Spinal cord (tissue), 10 donors: Measurements from ENCODE around the gene DCAF17. TPM values are rescaled to one million over a fixed set of nuclear protein-coding genes. Genes with fewer than 3 reads are reported as not detected.
A peak's percentile ranks its signal among the peaks of the same experiment; 100 is the strongest.

Experiments
- DNase-seq, 6 donors: peaks; one replicate each; pipeline versions ENCODE4 v3.0.0 to v3.0.0-alpha.2; 2013 to 2015; ENCODE audit warnings: low spot score in 6 of 6, low read depth in 4 of 6
- H3K27ac ChIP-seq: one replicate; pipeline ENCODE4 v1.5.1; 2013; ENCODE audit warnings: low read depth, low read length, control low read depth
- H3K27me3 ChIP-seq: one replicate; pipeline ENCODE4 v1.6.1; 2013; ENCODE audit warnings: low read length; ENCODE audit not compliant: control insufficient read depth, insufficient read depth
- H3K36me3 ChIP-seq: one replicate; pipeline ENCODE4 v1.6.1; 2013; ENCODE audit warnings: low read length; ENCODE audit not compliant: control insufficient read depth, insufficient read depth
- H3K4me1 ChIP-seq: one replicate; pipeline ENCODE4 v1.6.1; 2013; ENCODE audit warnings: low read length; ENCODE audit not compliant: control insufficient read depth, insufficient read depth
- H3K4me3 ChIP-seq: one replicate; pipeline ENCODE4 v1.5.1; 2013; ENCODE audit warnings: low read depth, low read length, control low read depth
- H3K9me3 ChIP-seq: one replicate; pipeline ENCODE4 v1.6.1; 2013; ENCODE audit warnings: low read length; ENCODE audit not compliant: control insufficient read depth, insufficient read depth
- WGBS: methylation state at CpG from one replicate; pipeline ENCODE4 v1.1.5; 2013; ENCODE audit warnings: missing lambda C conversion rate; ENCODE audit not compliant: insufficient coverage; 5-methylcytosine and 5-hydroxymethylcytosine counted together
- polyA plus RNA-seq, 2 donors: library from polyadenylated mRNA; unstranded; fragments of 120-200 nt; gene quantifications; one replicate each; pipeline ENCODE4 v1.2.1, GENCODE V29; 2013; ENCODE audit not compliant: insufficient read length in 2 of 2
- total RNA-seq, 2 donors: library from RNA; depleted of rRNA in 1 of 2; stranded (reverse); fragments of 120-200 nt in 1 of 2; fragments of >200 nt in 1 of 2; gene quantifications; one replicate each; pipeline versions ENCODE4 v1.2.3 to v1.2.4, GENCODE V29; 2013 to 2014
- donor health status: healthy.

Gene DCAF17
- total and polyA plus RNA-seq, 4 donors = 19.7 to 55.6 (median 26.8) TPM

DNA sequence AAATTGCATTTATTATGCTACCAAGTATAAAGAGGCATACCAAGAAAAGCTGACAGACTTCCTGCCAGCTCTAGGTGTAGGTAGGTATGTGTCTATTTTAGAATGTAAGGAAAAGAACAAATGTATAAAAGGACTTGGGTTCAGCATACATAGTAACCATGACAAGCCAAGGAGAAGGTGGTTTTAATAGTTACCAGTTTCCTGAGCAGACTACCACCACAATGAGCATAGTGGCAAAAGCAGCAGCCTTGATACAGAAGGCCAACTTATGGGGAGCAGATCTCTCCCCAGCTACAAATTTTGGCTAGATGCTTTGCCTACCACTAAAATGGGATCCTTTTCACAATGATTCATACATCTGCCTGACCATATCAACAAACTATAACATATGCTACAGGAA lies 34.7 kb upstream of the DCAF17 start:
- Histone ChIP-seq H3K4me3 (no peak overlapping the region), H3K27me3 (no peaks in the 10 kb centered on the region), H3K9me3 (peaks cover 10% of the 10 kb centered on the region)

DNA sequence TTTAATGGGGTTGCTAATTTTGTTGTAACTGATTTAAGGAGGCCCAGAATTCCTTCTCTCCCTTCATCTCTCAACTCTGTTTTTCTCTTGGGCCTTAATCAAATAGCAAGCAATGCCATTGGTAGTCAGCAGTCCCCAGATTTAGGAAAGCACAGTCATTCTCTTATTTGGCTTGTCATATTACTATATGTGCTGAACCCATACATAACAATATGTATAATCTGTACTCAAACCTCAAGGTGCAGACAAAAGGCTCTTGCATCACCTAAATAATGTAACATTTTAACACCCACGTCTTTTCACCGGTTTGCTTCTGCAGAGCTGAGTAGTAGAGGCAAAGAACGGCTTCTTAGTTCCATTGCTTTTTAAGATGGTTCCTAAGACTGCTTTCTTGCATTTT lies 33.6 kb upstream of the DCAF17 start:
- H3K27ac ChIP-seq = no peak overlapping the region
- DNase-seq = no peak
- no peak overlapping the region for H3K4me3 ChIP-seq
- no peaks in the 10 kb centered on the region for H3K27me3 ChIP-seq
- H3K36me3 ChIP-seq = no peaks in the 10 kb centered on the region
- no peaks in the 10 kb centered on the region for H3K4me1 ChIP-seq
- WGBS = no CpG with 5 or more reads among the region's 3 CpGs
- H3K9me3 ChIP-seq = peaks cover 10% of the 10 kb centered on the region

More for the DNA sequence above, 34.7 kb upstream of the DCAF17 start:
- no peak for DNase-seq
- H3K4me1 ChIP-seq = no peaks in the 10 kb centered on the region
- H3K27ac ChIP-seq = no peak overlapping the region
- H3K36me3 ChIP-seq = no peaks in the 10 kb centered on the region

DNA sequence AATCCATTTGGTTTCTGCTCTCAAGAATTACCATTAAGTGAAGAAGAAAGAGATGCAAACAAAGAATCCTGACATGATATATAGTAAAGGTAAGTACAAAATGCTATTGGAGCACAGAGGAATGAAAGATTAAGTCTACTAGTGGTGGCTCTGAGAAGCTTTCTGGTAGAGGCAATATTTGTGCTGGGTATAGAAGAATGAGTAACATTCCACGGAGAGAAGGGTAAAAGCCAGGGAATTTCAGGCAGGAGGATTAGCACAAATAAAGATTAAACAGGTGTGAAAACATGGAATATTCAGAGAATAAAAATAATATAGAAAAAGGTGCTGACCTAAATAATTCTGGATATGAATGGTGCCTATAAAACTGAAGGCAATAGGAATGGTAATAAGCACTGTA lies 32.1 kb upstream of the DCAF17 start:
- Histone ChIP-seq H3K27me3 (no peaks in the 10 kb centered on the region), H3K4me3 (no peak overlapping the region), H3K27ac (no peak overlapping the region), H3K36me3 (no peaks in the 10 kb centered on the region), H3K4me1 (no peaks in the 10 kb centered on the region), H3K9me3 (peaks cover 10% of the 10 kb centered on the region)
- DNase-seq = no peak
- 100% methylated on average over 1 of the region's 1 CpG for WGBS

DNA sequence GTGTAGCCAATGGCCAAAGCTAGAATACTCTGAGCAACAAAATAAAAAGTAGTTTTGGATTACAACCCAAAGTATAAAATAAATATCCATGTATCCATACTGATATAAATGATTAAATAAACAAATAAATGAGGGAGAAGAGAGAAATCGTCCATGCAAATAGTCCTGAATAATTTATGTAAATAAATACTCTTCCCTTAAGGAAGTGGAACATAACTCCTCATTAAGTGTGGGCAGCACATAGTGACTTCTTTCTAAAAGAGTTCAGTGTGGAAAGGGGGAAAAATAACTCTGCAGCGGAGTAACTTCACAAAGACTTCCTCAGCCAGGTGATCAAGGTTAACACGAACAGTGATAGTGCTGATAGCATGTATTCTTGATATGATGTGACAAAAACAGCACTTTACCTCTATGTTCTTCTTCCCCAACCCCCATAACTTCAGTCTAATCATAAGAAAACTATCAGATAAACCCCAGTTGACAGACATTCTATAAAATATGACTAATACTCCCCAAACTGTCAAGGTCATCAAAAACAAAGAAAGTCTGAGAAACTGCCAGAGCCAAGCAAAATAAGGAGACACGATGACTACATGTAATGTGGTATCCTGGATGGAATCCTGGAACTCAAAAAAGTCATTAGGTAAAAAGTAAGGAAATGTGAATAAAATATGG lies 31.0 kb upstream of the DCAF17 start:
- no peaks in the 10 kb centered on the region for H3K27me3 ChIP-seq
- DNase-seq = no peak

DNA sequence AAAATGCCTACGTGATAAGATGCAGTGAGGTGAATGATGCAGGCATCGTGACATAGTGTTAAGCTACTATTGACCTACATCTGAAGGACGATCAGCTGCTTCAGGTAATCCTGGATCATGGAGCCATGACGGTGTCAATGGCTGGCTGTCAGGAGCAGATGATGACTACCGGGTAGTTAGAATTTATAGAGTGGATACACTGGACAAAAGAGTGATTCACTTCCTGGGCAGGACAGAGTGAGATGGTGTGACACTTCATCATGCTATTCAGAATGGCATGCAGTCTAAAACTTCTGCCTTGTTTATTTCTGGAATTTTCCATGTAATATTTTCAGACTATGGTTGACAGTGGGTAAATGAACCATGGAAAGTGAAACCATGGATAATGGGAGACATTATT lies 29.8 kb upstream of the DCAF17 start:
- Histone ChIP-seq H3K36me3 (no peaks in the 10 kb centered on the region), H3K27me3 (no peaks in the 10 kb centered on the region), H3K4me3 (no peak overlapping the region), H3K9me3 (peaks cover 10% of the 10 kb centered on the region), H3K4me1 (no peaks in the 10 kb centered on the region), H3K27ac (no peak overlapping the region)
- DNase-seq = no peak
- 77% methylated on average over 4 of the region's 5 CpGs for WGBS

More for the DNA sequence above, 31.0 kb upstream of the DCAF17 start:
- no CpG with 5 or more reads among the region's 4 CpGs for WGBS
- Histone ChIP-seq H3K27ac (no peak overlapping the region), H3K9me3 (peaks cover 10% of the 10 kb centered on the region), H3K4me1 (no peaks in the 10 kb centered on the region), H3K4me3 (no peak overlapping the region), H3K36me3 (no peaks in the 10 kb centered on the region)

DNA sequence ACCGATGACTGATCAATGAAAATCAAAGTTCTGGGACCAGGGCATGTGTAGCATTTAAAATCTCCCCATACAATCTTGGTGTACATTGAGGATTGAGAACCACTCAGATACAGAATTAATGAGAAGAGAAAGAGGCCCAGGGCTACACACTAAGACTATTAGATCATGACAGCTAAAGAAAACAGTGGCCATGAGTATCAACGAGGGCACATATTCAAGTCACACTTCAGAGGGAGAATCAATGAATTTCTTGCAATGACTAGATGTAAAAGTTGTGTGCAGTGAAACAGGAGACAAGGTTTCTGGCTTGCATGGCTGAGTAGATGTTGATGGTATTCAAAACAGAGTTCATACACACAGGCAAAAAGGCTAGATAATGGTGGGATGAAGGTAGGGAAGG lies 29.3 kb upstream of the DCAF17 start:
- no peaks in the 10 kb centered on the region for H3K27me3 ChIP-seq
- H3K4me3 ChIP-seq = no peak overlapping the region
- no peaks in the 10 kb centered on the region for H3K36me3 ChIP-seq

DNA sequence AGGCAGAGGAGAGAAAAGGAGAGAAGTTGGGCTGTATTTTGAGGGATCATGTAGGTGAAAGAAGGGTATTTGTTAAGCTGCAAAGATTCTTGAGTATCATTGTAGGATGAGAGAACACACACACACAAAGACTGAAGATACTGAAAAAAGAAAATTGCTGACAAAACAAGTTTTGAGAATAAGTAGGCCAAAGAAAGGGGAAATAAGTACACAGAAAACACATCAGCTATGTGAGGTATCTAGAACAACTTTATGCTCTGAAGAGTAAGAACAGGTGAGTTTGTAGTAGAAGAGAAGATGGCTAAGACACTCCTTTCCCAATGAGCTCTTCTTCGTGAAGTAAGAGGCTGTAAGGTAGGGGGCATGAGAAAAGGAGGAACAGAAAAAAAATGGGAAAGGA lies 28.5 kb upstream of the DCAF17 start:
- no peak for DNase-seq
- WGBS = no CpG with 5 or more reads among the region's 1 CpG
- H3K4me1 ChIP-seq = peaks cover 3% of the 10 kb centered on the region
- no peaks in the 10 kb centered on the region for H3K27me3 ChIP-seq
- no peaks in the 10 kb centered on the region for H3K36me3 ChIP-seq
- H3K9me3 ChIP-seq = peaks cover 10% of the 10 kb centered on the region
- H3K27ac ChIP-seq = no peak overlapping the region
- no peak overlapping the region for H3K4me3 ChIP-seq

More for the DNA sequence above, 29.3 kb upstream of the DCAF17 start:
- no peak for DNase-seq
- H3K4me1 ChIP-seq = peaks cover 3% of the 10 kb centered on the region
- no peak overlapping the region for H3K27ac ChIP-seq
- WGBS = no CpG with 5 or more reads among the region's 2 CpGs
- peaks cover 10% of the 10 kb centered on the region for H3K9me3 ChIP-seq

DNA sequence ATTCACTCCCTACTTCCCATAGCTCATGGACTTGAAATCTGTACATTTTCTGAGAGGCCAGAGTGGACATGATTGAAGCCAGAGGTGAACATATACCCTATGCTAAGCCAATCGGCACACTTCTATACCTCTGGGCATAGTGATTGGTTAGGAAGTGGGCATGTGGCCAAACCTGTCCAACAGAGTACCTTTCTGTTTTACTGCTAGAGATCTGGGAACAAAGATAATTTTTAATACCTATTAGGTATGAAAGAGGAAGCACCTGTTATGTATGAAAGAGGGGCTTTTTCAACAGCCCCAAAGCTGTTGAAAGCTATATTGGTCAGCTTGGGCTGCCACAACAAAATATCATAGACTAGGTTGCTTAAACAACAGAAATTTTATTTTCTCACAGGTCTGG lies 28.0 kb upstream of the DCAF17 start:
- no peak overlapping the region for H3K27ac ChIP-seq
- no peaks in the 10 kb centered on the region for H3K27me3 ChIP-seq
- no peak overlapping the region for H3K4me3 ChIP-seq
- DNase-seq = no peak
- peaks cover 10% of the 10 kb centered on the region for H3K9me3 ChIP-seq
- no peaks in the 10 kb centered on the region for H3K36me3 ChIP-seq
- WGBS = no CpG with 5 or more reads among the region's 1 CpG
- H3K4me1 ChIP-seq = peaks cover 3% of the 10 kb centered on the region

DNA sequence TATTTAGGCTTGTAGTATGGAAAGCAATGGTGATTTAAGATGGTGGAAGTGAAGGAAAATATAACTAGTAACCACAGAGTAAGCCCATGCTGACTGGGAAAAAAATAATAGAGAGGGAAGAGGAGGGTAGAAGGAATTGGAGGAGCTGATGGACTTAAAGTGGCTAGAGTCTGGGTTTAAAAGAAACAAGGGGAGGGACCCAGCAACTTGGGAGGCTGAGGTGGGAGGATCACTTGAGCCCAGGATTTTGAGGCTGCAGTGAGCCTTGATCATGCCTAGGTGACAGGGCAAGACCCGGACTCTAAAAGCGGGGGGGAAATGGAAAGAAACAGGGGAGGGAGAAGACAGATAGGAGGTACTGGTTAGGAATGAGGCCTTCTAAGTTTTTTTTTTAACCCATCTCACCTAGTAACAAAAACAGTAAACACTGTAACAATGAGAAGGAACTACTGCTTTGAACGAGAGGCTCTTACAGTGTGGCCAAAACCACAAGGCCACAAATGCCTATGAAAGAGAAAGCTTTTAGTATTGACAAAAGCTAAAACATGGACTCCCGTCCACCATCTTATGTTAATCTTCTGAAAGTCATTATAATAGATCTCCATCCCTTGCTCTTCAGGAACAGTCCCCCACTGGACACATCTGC lies 26.9 kb upstream of the DCAF17 start:
- Histone ChIP-seq H3K36me3 (no peaks in the 10 kb centered on the region), H3K4me3 (no peak overlapping the region), H3K27me3 (no peaks in the 10 kb centered on the region), H3K27ac (no peak overlapping the region), H3K4me1 (peaks cover 3% of the 10 kb centered on the region), H3K9me3 (peaks cover 6% of the 10 kb centered on the region)
- DNase-seq = no peak
- WGBS = 100% methylated on average over 1 of the region's 4 CpGs

DNA sequence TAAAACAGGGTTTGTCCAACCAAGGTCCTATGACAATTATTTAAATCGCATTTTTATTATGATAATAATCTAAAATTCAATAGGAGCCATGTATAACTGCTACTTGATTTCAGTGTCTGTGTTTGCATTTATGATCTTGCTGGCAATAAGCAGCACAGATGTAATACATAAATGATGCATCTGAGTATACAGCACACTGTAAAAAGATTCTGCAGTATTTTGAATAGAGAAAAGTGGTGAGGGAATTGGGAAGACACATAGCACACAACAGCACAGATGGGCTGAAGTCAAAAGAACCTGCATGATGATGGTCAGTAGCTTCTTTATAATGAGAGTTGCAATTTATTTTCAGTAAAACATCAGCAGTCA lies 26.4 kb upstream of the DCAF17 start:
- no CpG with 5 or more reads among the region's 1 CpG for WGBS
- Histone ChIP-seq H3K27me3 (no peaks in the 10 kb centered on the region), H3K27ac (no peak overlapping the region), H3K4me3 (no peak overlapping the region), H3K36me3 (no peaks in the 10 kb centered on the region), H3K9me3 (peaks cover 2% of the 10 kb centered on the region), H3K4me1 (peaks cover 3% of the 10 kb centered on the region)
- DNase-seq = peak in 1 of 6 donors; percentile 57
